ENCODE data around the gene MTMR10.

The MTMR10 gene

DNA sequence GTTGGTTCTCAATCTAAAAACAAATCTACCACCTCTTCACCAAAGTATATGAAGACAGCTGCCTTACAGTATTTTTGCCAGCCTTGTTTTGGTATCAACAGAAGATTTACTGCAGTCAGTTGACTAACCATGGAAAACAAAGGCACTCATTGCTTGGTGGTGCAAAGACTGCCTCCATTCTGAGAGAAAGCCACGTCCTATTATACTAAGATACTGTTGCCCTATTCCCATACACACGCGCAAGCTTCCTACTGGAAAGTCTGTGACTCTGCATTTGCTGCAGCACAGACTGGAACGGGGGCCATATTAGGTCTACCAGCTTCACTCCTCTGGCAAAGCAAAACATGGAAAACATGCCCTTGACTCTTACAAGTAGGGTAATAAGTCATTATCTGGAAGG, 18.0 kb downstream of the MTMR10 start:
- H2AFZ ChIP-seq (ENCODE audit: low read depth, low read length): no peak overlapping the region
- no peak overlapping the region for H3K4me3 ChIP-seq (ENCODE audit: low read length)
- H3K27me3 ChIP-seq (ENCODE audit: insufficient read depth, low read length): no peaks in the 10 kb centered on the region
- H3K36me3 ChIP-seq (ENCODE audit: insufficient read depth, low read length): peaks cover 30% of the 10 kb centered on the region
- H3K4me1 ChIP-seq (ENCODE audit: insufficient read depth, low read length): no peaks in the 10 kb centered on the region
- no peaks in the 10 kb centered on the region for H3K9me3 ChIP-seq (ENCODE audit: low read length)

DNA sequence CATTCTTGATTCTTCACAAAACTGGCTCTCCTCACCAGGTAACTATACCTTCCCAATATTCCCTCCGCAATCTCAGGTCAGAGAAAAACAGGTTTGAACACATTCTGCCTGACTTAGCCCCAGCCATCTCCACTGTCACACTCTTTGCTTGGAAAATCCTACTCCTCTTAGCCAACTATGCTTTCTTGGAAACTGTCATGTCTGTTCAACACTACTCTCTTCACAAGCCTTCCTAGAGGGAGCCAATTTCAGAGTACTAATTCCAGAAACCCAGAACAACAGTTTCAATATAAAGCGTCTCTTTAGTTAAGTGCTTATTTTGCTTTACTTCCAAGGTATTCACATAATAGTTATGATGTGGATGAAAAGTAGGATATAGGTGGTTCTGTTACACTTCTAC, 21.7 kb downstream of the MTMR10 start:
- Histone ChIP-seq H3K36me3 (ENCODE audit: insufficient read depth, low read length) (peaks cover 35% of the 10 kb centered on the region), H3K27me3 (ENCODE audit: insufficient read depth, low read length) (no peaks in the 10 kb centered on the region), H3K4me1 (ENCODE audit: insufficient read depth, low read length) (no peaks in the 10 kb centered on the region), H2AFZ (ENCODE audit: low read depth, low read length) (no peak overlapping the region), H3K4me3 (ENCODE audit: low read length) (no peak overlapping the region), H3K9me3 (ENCODE audit: low read length) (no peaks in the 10 kb centered on the region)

DNA sequence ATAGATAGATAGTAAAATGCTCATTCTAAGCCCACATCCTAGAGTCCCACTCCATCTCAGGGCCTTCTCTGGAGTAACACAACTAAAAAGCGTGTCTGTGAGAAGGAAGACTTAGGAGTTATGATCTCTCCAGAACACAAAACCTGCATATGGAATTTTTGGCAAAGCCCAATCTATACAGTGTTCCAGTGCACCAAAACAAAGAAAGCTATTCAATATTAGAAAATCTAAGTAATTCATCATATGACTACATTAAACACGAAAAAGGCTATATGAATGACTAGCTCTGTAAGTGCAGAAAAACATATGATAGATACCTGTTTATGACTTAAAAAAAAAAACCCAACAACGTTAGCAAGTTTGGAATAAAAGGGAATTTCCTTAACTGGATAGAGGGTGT, 27.7 kb downstream of the MTMR10 start:
- no peaks in the 10 kb centered on the region for H3K4me1 ChIP-seq (ENCODE audit: insufficient read depth, low read length)
- H3K36me3 ChIP-seq (ENCODE audit: insufficient read depth, low read length): peaks cover 36% of the 10 kb centered on the region
- H3K4me3 ChIP-seq (ENCODE audit: low read length): no peak overlapping the region
- H3K9me3 ChIP-seq (ENCODE audit: low read length): no peaks in the 10 kb centered on the region
- no peak overlapping the region for H2AFZ ChIP-seq (ENCODE audit: low read depth, low read length)
- no peaks in the 10 kb centered on the region for H3K27me3 ChIP-seq (ENCODE audit: insufficient read depth, low read length)

DNA sequence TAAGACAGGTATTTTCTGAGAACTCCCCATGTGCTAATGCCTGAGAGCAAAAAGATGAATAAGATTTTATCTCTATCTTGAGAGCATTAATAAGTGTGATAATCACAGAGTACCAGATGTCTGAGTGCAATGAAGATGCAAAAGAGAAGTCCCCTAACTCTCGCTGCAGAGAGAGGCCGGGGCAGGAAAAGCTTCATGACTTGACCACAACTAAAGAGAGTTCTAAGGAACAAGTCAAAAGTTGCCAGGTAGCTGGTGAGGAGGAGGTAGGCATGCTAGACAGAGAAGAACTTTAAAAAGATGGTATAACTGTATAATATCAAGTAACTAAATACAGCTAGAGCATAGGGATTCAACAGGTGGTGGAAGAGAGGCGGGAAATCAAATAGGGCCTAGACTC, 28.8 kb downstream of the MTMR10 start:
- peaks cover 45% of the 10 kb centered on the region for H3K36me3 ChIP-seq (ENCODE audit: insufficient read depth, low read length)
- no peaks in the 10 kb centered on the region for H3K9me3 ChIP-seq (ENCODE audit: low read length)
- H3K4me3 ChIP-seq (ENCODE audit: low read length): no peak overlapping the region
- H3K27me3 ChIP-seq (ENCODE audit: insufficient read depth, low read length): no peaks in the 10 kb centered on the region
- no peak overlapping the region for H2AFZ ChIP-seq (ENCODE audit: low read depth, low read length)
- no peaks in the 10 kb centered on the region for H3K4me1 ChIP-seq (ENCODE audit: insufficient read depth, low read length)

DNA sequence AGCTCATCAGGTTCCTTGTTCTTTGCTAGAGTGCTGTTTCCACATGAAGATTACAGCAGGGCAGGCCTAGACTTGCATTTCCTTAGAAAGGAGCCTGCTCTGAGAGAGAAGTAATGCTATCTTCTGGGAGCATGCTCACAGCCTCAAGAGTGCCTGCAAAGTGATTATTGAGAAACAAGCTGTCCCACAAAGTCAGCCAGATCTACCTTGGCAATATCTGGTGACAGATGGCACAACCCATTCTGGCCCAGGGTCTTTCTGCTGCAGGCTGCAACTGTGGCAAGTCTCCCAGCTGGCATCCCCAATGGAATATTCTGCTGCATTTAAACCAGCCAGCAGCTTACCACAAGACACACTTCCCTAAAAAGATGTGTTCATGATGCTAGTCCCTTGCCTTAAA, 29.3 kb downstream of the MTMR10 start:
- Histone ChIP-seq H2AFZ (ENCODE audit: low read depth, low read length) (no peak overlapping the region), H3K36me3 (ENCODE audit: insufficient read depth, low read length) (peaks cover 47% of the 10 kb centered on the region), H3K4me1 (ENCODE audit: insufficient read depth, low read length) (no peaks in the 10 kb centered on the region), H3K9me3 (ENCODE audit: low read length) (no peaks in the 10 kb centered on the region), H3K4me3 (ENCODE audit: low read length) (no peak overlapping the region), H3K27me3 (ENCODE audit: insufficient read depth, low read length) (no peaks in the 10 kb centered on the region)

DNA sequence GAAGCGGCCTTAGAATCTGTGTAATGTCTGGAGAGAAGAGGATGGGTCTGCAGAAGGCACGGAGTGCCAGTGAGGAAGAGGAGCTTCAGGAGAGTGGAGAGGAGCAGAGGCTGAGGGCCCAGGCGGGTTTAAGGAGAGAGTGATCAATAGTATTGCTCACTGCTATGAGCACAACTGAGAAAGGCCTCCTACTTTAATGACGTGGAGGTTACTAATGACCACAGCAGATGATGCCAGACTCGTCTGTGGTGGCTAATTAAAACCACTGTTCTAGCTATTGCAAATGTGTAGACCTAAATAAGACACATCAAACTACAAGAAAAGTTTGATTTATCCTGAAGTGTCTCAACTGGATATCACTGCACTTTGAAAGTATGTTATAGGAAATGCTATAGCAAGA, 33.2 kb downstream of the MTMR10 start:
- Histone ChIP-seq H3K4me3 (ENCODE audit: low read length) (no peak overlapping the region), H3K4me1 (ENCODE audit: insufficient read depth, low read length) (no peaks in the 10 kb centered on the region), H3K27me3 (ENCODE audit: insufficient read depth, low read length) (no peaks in the 10 kb centered on the region), H3K36me3 (ENCODE audit: insufficient read depth, low read length) (peaks cover 62% of the 10 kb centered on the region), H3K9me3 (ENCODE audit: low read length) (no peaks in the 10 kb centered on the region), H2AFZ (ENCODE audit: low read depth, low read length) (no peak overlapping the region)

DNA sequence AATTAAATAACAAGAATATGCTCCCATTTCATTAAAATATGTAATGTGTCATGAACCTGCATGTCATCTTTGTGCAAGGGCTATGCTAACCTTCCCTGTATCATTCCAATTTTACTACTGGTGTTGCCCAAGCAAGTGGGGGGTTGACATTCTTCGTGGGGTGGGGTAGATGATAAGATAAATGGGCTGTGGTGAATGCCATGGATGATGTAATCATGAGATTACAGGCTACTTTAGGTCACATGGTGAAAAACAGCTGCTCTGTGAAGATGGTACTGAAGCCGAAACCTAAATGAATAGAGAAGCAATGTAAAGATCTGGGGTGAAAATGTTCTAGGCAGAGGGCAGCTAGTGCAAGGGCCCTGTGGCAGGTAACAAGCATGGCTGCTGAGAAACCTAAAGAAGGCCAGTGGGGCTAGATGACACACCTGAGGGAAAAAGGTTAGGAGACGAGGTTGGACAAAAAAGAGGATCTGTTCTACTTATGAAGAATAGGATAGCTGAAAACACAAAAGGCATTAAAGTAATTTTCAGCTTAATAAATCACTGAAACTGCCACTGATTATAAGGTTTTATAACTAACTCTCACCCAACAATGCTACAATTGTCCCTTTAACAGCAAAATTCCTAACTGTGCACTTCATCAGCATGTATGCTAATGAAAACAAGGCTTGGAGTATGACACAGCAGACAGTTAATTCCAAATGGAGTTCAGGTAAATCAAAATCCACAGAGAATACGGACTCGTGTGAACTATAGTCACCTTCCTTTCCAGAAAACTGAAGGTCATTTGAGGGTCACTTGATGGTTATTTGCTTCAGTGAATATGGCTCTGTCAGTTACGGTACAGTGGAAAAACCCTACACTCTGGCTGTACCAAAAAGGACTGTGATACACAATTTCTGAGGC, 35.0 kb downstream of the MTMR10 start:
- H3K27me3 ChIP-seq (ENCODE audit: insufficient read depth, low read length): no peaks in the 10 kb centered on the region
- H3K9me3 ChIP-seq (ENCODE audit: low read length): no peaks in the 10 kb centered on the region
- peaks cover 76% of the 10 kb centered on the region for H3K36me3 ChIP-seq (ENCODE audit: insufficient read depth, low read length)
- H2AFZ ChIP-seq (ENCODE audit: low read depth, low read length): no peak overlapping the region
- no peaks in the 10 kb centered on the region for H3K4me1 ChIP-seq (ENCODE audit: insufficient read depth, low read length)
- no peak overlapping the region for H3K4me3 ChIP-seq (ENCODE audit: low read length)

DNA sequence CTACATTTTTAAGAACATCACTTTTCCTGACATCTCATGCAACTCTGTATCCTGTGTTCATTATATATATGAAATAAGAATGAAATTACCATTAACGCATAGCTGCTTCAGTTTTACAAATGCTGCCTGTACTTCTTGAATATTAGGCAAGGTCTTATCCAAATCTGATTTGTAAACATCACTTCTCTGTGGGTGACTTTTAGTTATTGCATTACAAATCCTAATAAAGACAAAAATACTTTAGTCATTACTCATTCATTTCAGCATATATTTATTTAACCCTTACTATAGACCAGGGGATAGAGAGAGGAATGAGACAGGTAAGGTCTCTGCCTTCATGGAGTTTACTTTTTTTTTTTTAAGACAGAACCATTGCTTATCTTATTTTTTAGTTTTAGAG, 36.8 kb downstream of the MTMR10 start:
- Histone ChIP-seq H3K4me1 (ENCODE audit: insufficient read depth, low read length) (no peaks in the 10 kb centered on the region), H3K36me3 (ENCODE audit: insufficient read depth, low read length) (peaks cover 74% of the 10 kb centered on the region), H3K27me3 (ENCODE audit: insufficient read depth, low read length) (no peaks in the 10 kb centered on the region), H3K4me3 (ENCODE audit: low read length) (no peak overlapping the region), H2AFZ (ENCODE audit: low read depth, low read length) (no peak overlapping the region), H3K9me3 (ENCODE audit: low read length) (no peaks in the 10 kb centered on the region)

DNA sequence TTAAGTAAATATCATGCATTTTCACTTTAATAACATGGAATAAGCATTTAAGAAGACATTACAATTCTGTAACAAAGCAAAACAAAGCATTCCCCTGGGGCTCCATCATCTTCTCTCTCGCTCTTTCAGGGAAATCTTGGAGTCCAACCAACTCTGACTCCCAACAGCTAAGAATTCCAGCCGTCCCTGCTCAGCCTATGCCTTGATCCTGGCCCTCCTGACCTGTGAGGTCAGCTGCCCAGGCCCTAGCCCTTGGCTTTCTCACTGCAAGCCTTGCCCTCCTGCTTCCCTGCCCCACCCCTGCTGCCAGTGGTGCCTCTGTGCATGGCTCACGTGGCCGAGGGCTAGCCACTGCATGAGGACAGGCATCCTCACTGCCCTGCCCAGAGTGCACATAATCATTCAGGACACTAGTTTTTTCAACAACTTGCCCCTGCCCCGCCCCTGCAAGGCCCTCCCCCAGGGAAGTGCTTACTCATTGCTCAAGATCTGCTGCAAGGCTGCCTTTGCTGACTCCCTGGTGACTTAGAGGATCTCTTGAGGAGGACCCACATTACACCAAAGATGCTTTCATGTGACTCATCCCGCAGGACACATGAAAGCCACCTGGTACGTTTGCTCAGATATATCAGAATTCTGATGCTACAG, 37.6 kb downstream of the MTMR10 start:
- Histone ChIP-seq H3K36me3 (ENCODE audit: insufficient read depth, low read length) (peaks cover 74% of the 10 kb centered on the region), H2AFZ (ENCODE audit: low read depth, low read length) (no peak overlapping the region), H3K9me3 (ENCODE audit: low read length) (peaks cover 4% of the 10 kb centered on the region), H3K4me3 (ENCODE audit: low read length) (no peak overlapping the region), H3K27me3 (ENCODE audit: insufficient read depth, low read length) (no peaks in the 10 kb centered on the region), H3K4me1 (ENCODE audit: insufficient read depth, low read length) (no peaks in the 10 kb centered on the region)

DNA sequence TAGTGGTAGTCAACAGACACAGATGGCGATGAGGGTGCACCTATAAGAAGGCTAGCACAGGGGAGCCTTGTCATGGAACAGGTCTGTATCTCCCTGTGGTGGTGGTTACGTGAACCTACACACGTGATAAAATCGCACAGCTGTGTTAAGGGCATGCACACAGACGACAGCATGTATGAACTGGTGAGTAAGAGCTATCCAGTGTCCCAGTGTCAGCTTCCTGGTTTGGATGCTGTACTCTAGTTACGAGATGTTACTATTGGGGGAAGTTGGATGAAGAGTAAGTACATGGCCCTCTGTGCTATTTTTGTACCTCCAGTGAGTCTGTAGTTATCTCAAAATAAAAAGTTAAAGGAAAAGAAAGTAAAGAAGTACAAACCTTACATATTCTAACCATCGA, 38.2 kb downstream of the MTMR10 start:
- Histone ChIP-seq H3K4me3 (ENCODE audit: low read length) (no peak overlapping the region), H3K9me3 (ENCODE audit: low read length) (peaks cover 6% of the 10 kb centered on the region), H2AFZ (ENCODE audit: low read depth, low read length) (no peak overlapping the region), H3K36me3 (ENCODE audit: insufficient read depth, low read length) (peaks cover 76% of the 10 kb centered on the region), H3K4me1 (ENCODE audit: insufficient read depth, low read length) (no peaks in the 10 kb centered on the region), H3K27me3 (ENCODE audit: insufficient read depth, low read length) (no peaks in the 10 kb centered on the region)

DNA sequence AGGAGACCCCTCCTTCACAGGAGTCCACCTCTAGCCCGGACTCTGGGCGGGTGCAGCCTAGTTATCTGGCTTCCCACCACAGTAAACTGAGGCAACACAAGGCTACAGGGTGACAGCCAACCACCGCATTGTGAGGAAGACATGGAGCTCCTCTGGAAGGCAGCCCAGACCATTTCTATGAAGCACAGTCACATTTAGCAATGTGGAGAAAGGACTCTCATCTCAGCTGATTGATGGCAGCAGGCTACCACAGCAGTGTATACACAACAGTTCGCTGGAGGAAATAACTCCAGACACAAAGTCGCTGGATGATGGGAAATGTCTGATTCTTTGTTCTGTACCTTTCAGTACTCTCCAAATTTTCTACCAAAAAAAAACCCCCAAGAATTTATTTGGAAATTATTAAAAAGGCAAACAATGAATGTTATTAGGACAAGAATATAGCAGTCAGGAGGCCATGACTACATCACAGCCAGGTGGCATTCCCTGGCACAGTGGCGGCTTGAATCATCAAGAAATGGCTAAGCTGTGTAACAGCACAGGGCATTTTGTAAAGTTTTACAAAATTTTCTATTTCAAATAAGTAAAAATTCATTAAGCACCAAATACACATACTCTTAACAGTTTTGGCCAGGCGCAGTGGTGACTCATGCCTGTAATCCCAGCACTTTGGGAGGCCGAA, 47.6 kb downstream of the MTMR10 start:
- Histone ChIP-seq H3K36me3 (ENCODE audit: insufficient read depth, low read length) (peaks cover 82% of the 10 kb centered on the region), H2AFZ (ENCODE audit: low read depth, low read length) (no peak overlapping the region), H3K4me1 (ENCODE audit: insufficient read depth, low read length) (no peaks in the 10 kb centered on the region), H3K4me3 (ENCODE audit: low read length) (no peak overlapping the region), H3K27me3 (ENCODE audit: insufficient read depth, low read length) (no peaks in the 10 kb centered on the region), H3K9me3 (ENCODE audit: low read length) (peaks cover 2% of the 10 kb centered on the region)

DNA sequence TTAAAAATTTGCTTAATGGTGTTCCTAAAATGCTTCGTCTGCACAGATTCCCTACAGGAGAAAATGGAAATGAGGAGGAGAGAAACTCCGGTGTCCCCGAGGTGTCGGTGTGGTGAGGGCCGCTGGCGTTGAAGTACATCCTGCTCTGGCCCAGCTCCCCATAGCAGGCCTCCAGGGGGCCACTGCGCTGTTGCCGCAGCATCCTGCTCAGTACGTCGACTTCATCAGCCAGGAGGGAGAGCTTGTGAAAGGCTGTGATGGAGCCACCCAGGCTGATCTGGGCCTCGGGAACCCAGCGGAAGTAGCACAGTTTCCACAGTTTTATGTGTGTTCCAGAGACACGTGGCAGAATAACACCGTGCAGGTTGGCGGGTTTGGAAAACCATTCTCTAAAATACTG, 49.9 kb downstream of the MTMR10 start:
- Histone ChIP-seq H2AFZ (ENCODE audit: low read depth, low read length) (no peak overlapping the region), H3K4me1 (ENCODE audit: insufficient read depth, low read length) (no peaks in the 10 kb centered on the region), H3K4me3 (ENCODE audit: low read length) (no peak overlapping the region), H3K27me3 (ENCODE audit: insufficient read depth, low read length) (no peaks in the 10 kb centered on the region), H3K9me3 (ENCODE audit: low read length) (no peaks in the 10 kb centered on the region), H3K36me3 (ENCODE audit: insufficient read depth, low read length) (peaks cover 81% of the 10 kb centered on the region)

DNA sequence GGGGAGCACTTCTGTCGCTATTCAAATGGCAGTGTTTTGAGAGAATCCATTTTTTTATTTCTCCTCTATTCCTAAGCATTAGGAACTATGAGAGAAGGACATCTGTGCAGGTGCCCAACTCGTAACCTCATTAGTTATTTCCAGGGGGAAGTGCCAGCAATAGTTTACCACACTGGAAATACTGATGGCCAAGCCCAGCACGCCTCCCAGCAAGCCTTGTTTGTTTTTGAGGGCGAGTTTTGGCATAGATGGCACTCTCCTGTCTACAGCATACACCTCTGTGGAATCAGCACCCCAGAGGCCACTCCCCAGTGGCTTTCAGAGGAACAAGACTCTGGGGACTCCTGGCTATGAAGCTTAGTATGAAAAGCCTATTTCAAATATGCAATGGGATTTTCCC, 51.1 kb downstream of the MTMR10 start:
- no peaks in the 10 kb centered on the region for H3K4me1 ChIP-seq (ENCODE audit: insufficient read depth, low read length)
- H2AFZ ChIP-seq (ENCODE audit: low read depth, low read length): no peak overlapping the region
- H3K36me3 ChIP-seq (ENCODE audit: insufficient read depth, low read length): peaks cover 70% of the 10 kb centered on the region
- H3K4me3 ChIP-seq (ENCODE audit: low read length): no peak overlapping the region
- no peaks in the 10 kb centered on the region for H3K9me3 ChIP-seq (ENCODE audit: low read length)
- no peaks in the 10 kb centered on the region for H3K27me3 ChIP-seq (ENCODE audit: insufficient read depth, low read length)

All from neuron (in vitro differentiated cells).